Smooth muscle cell (in vitro differentiated cells): ENCODE results near the gene PDE7B. TPM values are rescaled to one million over a fixed set of nuclear protein-coding genes. Genes with fewer than 3 reads are reported as not detected.

Experiments used
- DNase-seq: peaks from one replicate; lab custom pipeline; 2025; ENCODE audit not compliant: unreplicated experiment; lab: John Stamatoyannopoulos, UW
- H2AFZ ChIP-seq: fragments of 200-600 bp; sonication (generic); 2 replicates; pipeline ENCODE4 v1.6.0; 2016; ENCODE audit warnings: antibody characterized with exemption, low read depth, mild to moderate bottlenecking
- H3F3A ChIP-seq: fragments of 200-600 bp; sonication (generic); 2 replicates; pipeline ENCODE4 v1.6.0; 2017; ENCODE audit warnings: antibody characterized with exemption, low read depth
- H3K27ac ChIP-seq: fragments of 200-600 bp; sonication (generic); 2 replicates; pipeline ENCODE4 v1.5.1; 2016; ENCODE audit warnings: low read depth, mild to moderate bottlenecking
- H3K27me3 ChIP-seq: fragments of 200-600 bp; sonication (generic); 2 replicates; pipeline ENCODE4 v1.6.1; 2016; ENCODE audit warnings: low read depth, mild to moderate bottlenecking
- H3K36me3 ChIP-seq: fragments of 200-600 bp; sonication (generic); 2 replicates; pipeline ENCODE4 v1.5.1; 2016; ENCODE audit warnings: low read depth
- H3K4me1 ChIP-seq: fragments of 200-600 bp; sonication (generic); 2 replicates; pipeline ENCODE4 v1.5.1; 2016; ENCODE audit warnings: low read depth
- H3K4me2 ChIP-seq: fragments of 200-600 bp; sonication (generic); 2 replicates; pipeline ENCODE4 v1.6.0; 2016; ENCODE audit warnings: mild to moderate bottlenecking
- H3K4me3 ChIP-seq: fragments of 200-600 bp; sonication (generic); 2 replicates; pipeline ENCODE4 v1.5.1; 2016; ENCODE audit warnings: mild to moderate bottlenecking
- H3K79me2 ChIP-seq: fragments of 200-600 bp; sonication (generic); 2 replicates; pipeline ENCODE4 v1.6.0; 2016; ENCODE audit warnings: low read depth, mild to moderate bottlenecking
- H3K9ac ChIP-seq: fragments of 200-600 bp; sonication (generic); 2 replicates; pipeline ENCODE4 v1.6.0; 2016; ENCODE audit warnings: low read depth
- H3K9me3 ChIP-seq: fragments of 200-600 bp; sonication (generic); replicated peaks from 2 replicates; pipeline ENCODE4 v1.5.1; 2016; ENCODE audit warnings: low read depth
- H4K20me1 ChIP-seq: fragments of 200-600 bp; sonication (generic); 2 replicates; pipeline ENCODE4 v1.6.0; 2016; ENCODE audit warnings: low read depth
- CTCF ChIP-seq: fragments of 200-600 bp; sonication (generic); IDR thresholded peaks from 2 replicates; pipeline ENCODE4 v1.5.1; 2017; ENCODE audit warnings: borderline replicate concordance, mild to moderate bottlenecking, antibody characterized with exemption; ENCODE audit not compliant: insufficient read depth, poor library complexity, severe bottlenecking
- WGBS: methylation state at CpG from one replicate; pipeline ENCODE4 v1.1.7; 2016; ENCODE audit warnings: low lambda C conversion rate; 5-methylcytosine and 5-hydroxymethylcytosine counted together
- polyA plus RNA-seq: library from polyadenylated mRNA; unstranded; fragments of >200 nt; fragmentation: Nextera tagmentation; extraction: Ambion mirVana; gene quantifications from 2 replicates; pipeline ENCODE4 v1.2.1, GENCODE V29; 2016
- total RNA-seq: library from RNA; depleted of rRNA; stranded (reverse); fragments of >200 nt; gene quantifications from 2 replicates; pipeline ENCODE4 v1.2.3, GENCODE V29; 2014

Gene PDE7B
- total and polyA plus RNA-seq, 2 experiments from 2014 or later = 23.5 to 36.9 TPM

DNA sequence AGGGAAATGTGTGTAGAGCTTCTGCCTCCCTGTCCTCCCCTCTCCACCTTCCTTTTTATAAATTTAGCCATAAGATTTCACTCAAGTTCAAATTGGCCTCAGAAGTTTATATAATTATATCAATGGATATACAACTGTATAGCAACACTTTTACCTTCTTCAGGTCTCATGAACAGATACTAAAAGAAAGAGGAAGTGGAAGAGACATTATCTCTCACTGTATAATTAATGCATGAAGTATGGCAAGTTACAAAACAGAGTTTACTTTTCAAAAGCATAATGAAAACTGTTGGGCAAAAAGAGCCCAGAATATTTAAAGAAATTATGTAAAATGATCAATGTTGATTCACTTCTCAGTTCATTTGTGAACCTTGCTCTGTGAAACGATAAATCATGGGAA is 99.7 kb downstream of the PDE7B start:
- Histone ChIP-seq H3K79me2 (no peaks in the 10 kb centered on the region), H2AFZ (no peak overlapping the region), H3K27ac (no peak overlapping the region), H3K9me3 (no peaks in the 10 kb centered on the region), H3F3A (no peaks in the 10 kb centered on the region), H3K4me1 (no peaks in the 10 kb centered on the region), H3K9ac (no peak overlapping the region), H3K27me3 (no peaks in the 10 kb centered on the region), H3K36me3 (peaks cover 3% of the 10 kb centered on the region), H4K20me1 (no peaks in the 10 kb centered on the region), H3K4me3 (no peak overlapping the region), H3K4me2 (no peak overlapping the region)
- TF ChIP-seq CTCF = no peak
- no peak for DNase-seq
- 91% methylated on average over 1 of the region's 1 CpG for WGBS

GRCh38 chr6:135953818-135954217 is 102.3 kb downstream of the PDE7B start:
- Histone ChIP-seq H3F3A (no peaks in the 10 kb centered on the region), H3K9me3 (no peaks in the 10 kb centered on the region), H3K4me2 (no peak overlapping the region), H3K4me1 (no peaks in the 10 kb centered on the region), H3K4me3 (no peak overlapping the region), H3K27ac (no peak overlapping the region), H4K20me1 (no peaks in the 10 kb centered on the region), H3K9ac (no peak overlapping the region), H3K27me3 (no peaks in the 10 kb centered on the region), H3K79me2 (no peaks in the 10 kb centered on the region), H3K36me3 (peaks cover 3% of the 10 kb centered on the region), H2AFZ (no peak overlapping the region)
- WGBS = 91% methylated on average over 5 of the region's 5 CpGs
- no peak for TF ChIP-seq CTCF
- DNase-seq = no peak

- Histone ChIP-seq H3K4me2 (no peak overlapping the region), H3K9ac (no peak overlapping the region)
These were observed 103.6 kb downstream of the PDE7B start for GRCh38 chr6:135955099-135955498.

More at GRCh38 chr6:135955099-135955498, 103.6 kb downstream of the PDE7B start:
- Histone ChIP-seq H3K79me2 (no peaks in the 10 kb centered on the region), H3K9me3 (no peaks in the 10 kb centered on the region), H3K4me1 (no peaks in the 10 kb centered on the region), H3K27me3 (no peaks in the 10 kb centered on the region), H3K27ac (no peak overlapping the region), H3F3A (no peaks in the 10 kb centered on the region), H3K4me3 (no peak overlapping the region), H4K20me1 (no peaks in the 10 kb centered on the region), H3K36me3 (no peaks in the 10 kb centered on the region), H2AFZ (no peak overlapping the region)
- TF ChIP-seq CTCF = no peak
- DNase-seq = no peak
- WGBS = 79% methylated on average over 3 of the region's 3 CpGs
